NT2/D1 (cell line): ENCODE data around the gene SDC1.

Experiments
- SUZ12 ChIP-seq: IDR thresholded peaks from 2 replicates; pipeline ENCODE4 v1.6.1; 2011; ENCODE audit not compliant: insufficient read length, insufficient read depth; ENCODE audit errors: extremely low read depth
- YY1 ChIP-seq: IDR thresholded peaks from 2 replicates; pipeline ENCODE4 v1.6.1; 2011; ENCODE audit not compliant: insufficient read length, insufficient read depth
- ZNF274 ChIP-seq: IDR thresholded peaks from 2 replicates; pipeline ENCODE4 v1.6.1; 2011; ENCODE audit warnings: mild to moderate bottlenecking, low read depth, low read length

DNA sequence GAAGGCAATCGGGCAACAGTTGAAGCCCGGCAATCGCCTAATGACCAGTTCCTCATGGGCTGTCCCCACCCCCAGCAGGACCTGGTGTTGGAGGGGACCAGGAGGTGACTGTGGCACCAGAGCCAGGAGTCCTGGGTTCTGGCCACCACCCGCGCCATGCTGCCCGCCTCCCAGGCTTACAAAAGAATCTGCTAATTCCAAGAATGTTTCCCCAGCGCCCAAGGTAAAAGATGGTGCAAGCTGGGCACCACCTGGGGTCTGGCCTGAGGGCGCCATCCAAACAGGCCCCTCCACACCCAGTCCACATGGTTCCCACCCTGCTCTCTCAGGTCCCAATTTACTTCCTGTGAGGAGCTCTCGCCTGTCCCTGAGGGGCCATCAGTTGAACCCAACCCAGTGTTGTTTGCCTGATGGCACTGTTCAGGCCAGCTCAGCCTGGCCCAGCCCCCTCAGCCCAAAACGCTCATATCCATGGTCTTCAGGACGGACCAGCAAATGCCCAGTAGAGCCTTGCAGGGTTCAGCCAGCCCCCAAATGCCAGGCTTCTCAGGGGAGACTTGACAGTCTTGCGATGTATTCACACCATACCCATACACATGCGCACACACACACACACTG is 5.1 kb downstream of the SDC1 start:
- TF ChIP-seq ZNF274 (no peak), SUZ12 (no peak), YY1 (no peak)
